OCI-LY3 (cell line): ENCODE results near the gene HIVEP2.

Source experiments
- EZH2phosphoT487 ChIP-seq: fragments of 200-600 bp; shearing (Covaris generic); IDR thresholded peaks from 2 replicates; pipeline ENCODE4 v1.6.1; 2018; ENCODE audit warnings: antibody characterized with exemption, mixed run types, low read depth
- TF ChIP-seq, protein P1 (sequence below): fragments of 200-600, 300-600 bp; sonication (generic); IDR thresholded peaks from 2 replicates; pipeline ENCODE4 v1.5.1; 2014; ENCODE audit warnings: antibody characterized with exemption, low read length, low read depth

GRCh38 chr6:142744836-142745235 lies 200.1 kb downstream of the HIVEP2 start:
- TF ChIP-seq, protein P1, sequence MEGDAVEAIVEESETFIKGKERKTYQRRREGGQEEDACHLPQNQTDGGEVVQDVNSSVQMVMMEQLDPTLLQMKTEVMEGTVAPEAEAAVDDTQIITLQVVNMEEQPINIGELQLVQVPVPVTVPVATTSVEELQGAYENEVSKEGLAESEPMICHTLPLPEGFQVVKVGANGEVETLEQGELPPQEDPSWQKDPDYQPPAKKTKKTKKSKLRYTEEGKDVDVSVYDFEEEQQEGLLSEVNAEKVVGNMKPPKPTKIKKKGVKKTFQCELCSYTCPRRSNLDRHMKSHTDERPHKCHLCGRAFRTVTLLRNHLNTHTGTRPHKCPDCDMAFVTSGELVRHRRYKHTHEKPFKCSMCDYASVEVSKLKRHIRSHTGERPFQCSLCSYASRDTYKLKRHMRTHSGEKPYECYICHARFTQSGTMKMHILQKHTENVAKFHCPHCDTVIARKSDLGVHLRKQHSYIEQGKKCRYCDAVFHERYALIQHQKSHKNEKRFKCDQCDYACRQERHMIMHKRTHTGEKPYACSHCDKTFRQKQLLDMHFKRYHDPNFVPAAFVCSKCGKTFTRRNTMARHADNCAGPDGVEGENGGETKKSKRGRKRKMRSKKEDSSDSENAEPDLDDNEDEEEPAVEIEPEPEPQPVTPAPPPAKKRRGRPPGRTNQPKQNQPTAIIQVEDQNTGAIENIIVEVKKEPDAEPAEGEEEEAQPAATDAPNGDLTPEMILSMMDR, result no peak
- no peak for TF ChIP-seq EZH2phosphoT487
